Measurements from ENCODE around the gene MAN2A2.

Gene MAN2A2

GRCh38 chr15:90931828-90932659 is 28.9 kb downstream of the MAN2A2 start, which contains the start of gene HDDC3:
Gene HDDC3, minus strand, starts transcription at chr15:90932549. Its CDS starts 9 bp downstream, at chr15:90932540.
- Histone ChIP-seq H3K4me2 (ENCODE audit: low read length) (peak within 1 kb of the TSS; percentile 97), H3K9me2 (replicated peaks; ENCODE audit: control insufficient read depth, low read length) (no peaks in the 10 kb centered on the region), H4K20me1 (ENCODE audit: control insufficient read depth, insufficient read depth, low read depth, low read length) (0 out of 2 replicates have a peak, but pooled peaks cover 5% of the 10 kb centered on the region), H3K79me2 (ENCODE audit: control insufficient read depth, low read length) (peaks cover 48% of the 10 kb centered on the region), H3K27ac (ENCODE audit: low read depth, low read length) (peak within 1 kb of the TSS; percentile 91), H3K36me3 (ENCODE audit: control insufficient read depth, low read length) (peaks cover 33% of the 10 kb centered on the region), H3F3A (ENCODE audit: control insufficient read depth, insufficient read depth) (peaks cover 13% of the 10 kb centered on the region), H3K27me3 (ENCODE audit: control insufficient read depth, low read length) (no peaks in the 10 kb centered on the region), H3K9me3 (ENCODE audit: control insufficient read depth, insufficient read depth, low read length) (no peaks in the 10 kb centered on the region), H3K4me1 (ENCODE audit: control insufficient read depth, low read length) (peaks cover 67% of the 10 kb centered on the region), H3K4me3 (ENCODE audit: low read length) (peak within 1 kb of the TSS; percentile 98)
- TF ChIP-seq CTCF (IDR thresholded peaks at IDR 0.05; ENCODE audit: low read depth, low read length, poor library complexity, severe bottlenecking) (peak; percentile 82), EZH2phosphoT487 (IDR thresholded peaks at IDR 0.05; ENCODE audit: borderline replicate concordance, low read length) (no peak)

- H3F3A ChIP-seq (ENCODE audit: control insufficient read depth, insufficient read depth) = peaks cover 13% of the 10 kb centered on the region
- peak overlapping the region; percentile 98 for H3K4me3 ChIP-seq (ENCODE audit: low read length)
- no peaks in the 10 kb centered on the region for H3K27me3 ChIP-seq (ENCODE audit: control insufficient read depth, low read length)
- no peaks in the 10 kb centered on the region for H3K9me3 ChIP-seq (ENCODE audit: control insufficient read depth, insufficient read depth, low read length)
- H3K36me3 ChIP-seq (ENCODE audit: control insufficient read depth, low read length) = peaks cover 36% of the 10 kb centered on the region
- peak overlapping the region; percentile 97 for H3K4me2 ChIP-seq (ENCODE audit: low read length)
- 0 out of 2 replicates have a peak, but pooled peaks cover 5% of the 10 kb centered on the region for H4K20me1 ChIP-seq (ENCODE audit: control insufficient read depth, insufficient read depth, low read depth, low read length)
- H3K9me2 ChIP-seq (replicated peaks; ENCODE audit: control insufficient read depth, low read length) = no peaks in the 10 kb centered on the region
- no peak for TF ChIP-seq CTCF (IDR thresholded peaks at IDR 0.05; ENCODE audit: low read depth, low read length, poor library complexity, severe bottlenecking)
- no peak for TF ChIP-seq EZH2phosphoT487 (IDR thresholded peaks at IDR 0.05; ENCODE audit: borderline replicate concordance, low read length)
- peaks cover 69% of the 10 kb centered on the region for H3K4me1 ChIP-seq (ENCODE audit: control insufficient read depth, low read length)
- H3K79me2 ChIP-seq (ENCODE audit: control insufficient read depth, low read length) = peaks cover 48% of the 10 kb centered on the region
- H3K27ac ChIP-seq (ENCODE audit: low read depth, low read length) = peak overlapping the region; percentile 91
Observed at GRCh38 chr15:90932660-90932991, 29.5 kb downstream of the MAN2A2 start.

GRCh38 chr15:90933301-90933700 is 30.2 kb downstream of the MAN2A2 start:
- Histone ChIP-seq H3K4me3 (ENCODE audit: low read length) (no peak overlapping the region), H3F3A (ENCODE audit: control insufficient read depth, insufficient read depth) (peaks cover 13% of the 10 kb centered on the region), H3K79me2 (ENCODE audit: control insufficient read depth, low read length) (peaks cover 48% of the 10 kb centered on the region), H3K36me3 (ENCODE audit: control insufficient read depth, low read length) (peaks cover 39% of the 10 kb centered on the region), H3K4me2 (ENCODE audit: low read length) (no peak overlapping the region), H3K9me3 (ENCODE audit: control insufficient read depth, insufficient read depth, low read length) (no peaks in the 10 kb centered on the region), H3K9me2 (replicated peaks; ENCODE audit: control insufficient read depth, low read length) (no peaks in the 10 kb centered on the region), H4K20me1 (ENCODE audit: control insufficient read depth, insufficient read depth, low read depth, low read length) (0 out of 2 replicates have a peak, but pooled peaks cover 5% of the 10 kb centered on the region), H3K4me1 (ENCODE audit: control insufficient read depth, low read length) (peaks cover 65% of the 10 kb centered on the region), H3K27me3 (ENCODE audit: control insufficient read depth, low read length) (no peaks in the 10 kb centered on the region), H3K27ac (ENCODE audit: low read depth, low read length) (no peak overlapping the region)
- TF ChIP-seq EZH2phosphoT487 (IDR thresholded peaks at IDR 0.05; ENCODE audit: borderline replicate concordance, low read length) (no peak), CTCF (IDR thresholded peaks at IDR 0.05; ENCODE audit: low read depth, low read length, poor library complexity, severe bottlenecking) (no peak)

All from DOHH2 (cell line).